GM12872 (cell line): ENCODE results near the gene COMP.

Source experiments
- TF ChIP-seq, protein P1 (sequence below): IDR thresholded peaks from 3 replicates; pipeline ENCODE4 v1.5.1; 2011; ENCODE audit warnings: low read depth, mild to moderate bottlenecking, low read length, moderate library complexity; ENCODE audit not compliant: insufficient read depth

Gene COMP

GRCh38 chr19:18785179-18786124 lies 5.7 kb downstream of the COMP start:
- TF ChIP-seq, protein P1, sequence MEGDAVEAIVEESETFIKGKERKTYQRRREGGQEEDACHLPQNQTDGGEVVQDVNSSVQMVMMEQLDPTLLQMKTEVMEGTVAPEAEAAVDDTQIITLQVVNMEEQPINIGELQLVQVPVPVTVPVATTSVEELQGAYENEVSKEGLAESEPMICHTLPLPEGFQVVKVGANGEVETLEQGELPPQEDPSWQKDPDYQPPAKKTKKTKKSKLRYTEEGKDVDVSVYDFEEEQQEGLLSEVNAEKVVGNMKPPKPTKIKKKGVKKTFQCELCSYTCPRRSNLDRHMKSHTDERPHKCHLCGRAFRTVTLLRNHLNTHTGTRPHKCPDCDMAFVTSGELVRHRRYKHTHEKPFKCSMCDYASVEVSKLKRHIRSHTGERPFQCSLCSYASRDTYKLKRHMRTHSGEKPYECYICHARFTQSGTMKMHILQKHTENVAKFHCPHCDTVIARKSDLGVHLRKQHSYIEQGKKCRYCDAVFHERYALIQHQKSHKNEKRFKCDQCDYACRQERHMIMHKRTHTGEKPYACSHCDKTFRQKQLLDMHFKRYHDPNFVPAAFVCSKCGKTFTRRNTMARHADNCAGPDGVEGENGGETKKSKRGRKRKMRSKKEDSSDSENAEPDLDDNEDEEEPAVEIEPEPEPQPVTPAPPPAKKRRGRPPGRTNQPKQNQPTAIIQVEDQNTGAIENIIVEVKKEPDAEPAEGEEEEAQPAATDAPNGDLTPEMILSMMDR = no peak

DNA sequence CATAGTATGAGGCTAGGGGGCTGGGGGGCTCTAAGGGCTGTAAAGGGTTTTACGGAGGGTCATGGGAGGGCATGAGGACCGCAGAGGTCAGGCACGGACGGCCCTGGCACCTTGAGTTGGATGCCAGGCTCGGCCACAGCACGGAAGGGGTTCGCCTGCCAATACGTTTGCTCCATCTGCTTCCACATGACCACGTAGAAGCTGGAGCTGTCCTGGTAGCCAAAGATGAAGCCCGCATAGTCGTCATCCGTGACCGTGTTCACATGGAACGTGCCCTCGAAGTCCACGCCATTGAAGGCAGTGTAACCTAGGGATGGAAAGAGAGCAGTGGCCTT lies 6.4 kb downstream of the COMP start:
- TF ChIP-seq, protein P1 = no peak

- TF ChIP-seq, protein P1 = no peak
Observed at GRCh38 chr19:18783958-18784785, 6.9 kb downstream of the COMP start.

DNA sequence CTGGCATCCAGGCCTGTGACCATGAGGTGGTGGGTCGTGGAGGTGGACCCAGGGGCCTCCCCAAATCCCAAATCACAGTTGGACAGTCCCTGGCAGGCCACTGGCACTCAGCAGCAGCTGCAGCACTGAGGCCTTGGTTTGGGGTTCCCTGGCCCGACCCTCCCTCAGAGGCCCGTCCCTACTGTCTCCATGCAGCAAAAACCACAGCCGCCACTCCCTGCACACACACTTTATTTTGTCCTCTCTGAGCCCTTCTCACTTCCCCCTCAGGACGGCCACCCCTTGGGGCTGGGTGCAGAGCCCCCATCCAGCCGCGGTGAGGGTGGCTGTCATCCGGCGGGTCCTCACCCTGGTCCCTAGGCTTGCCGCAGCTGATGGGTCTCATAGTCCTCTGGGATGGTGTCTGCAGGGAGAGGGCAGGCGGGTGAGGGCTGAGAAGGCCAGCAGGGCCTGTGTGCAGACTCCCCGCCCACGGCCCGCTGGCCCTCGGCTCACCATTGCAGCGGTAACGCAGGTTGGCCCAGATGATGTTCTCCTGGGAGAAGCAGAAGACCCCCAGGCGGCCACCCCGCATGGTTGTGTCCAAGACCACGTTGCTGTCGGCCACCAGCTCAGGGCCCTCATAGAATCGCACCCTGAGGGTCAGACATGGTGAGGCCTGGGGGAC lies 8.4 kb downstream of the COMP start:
- TF ChIP-seq, protein P1 = no peak

DNA sequence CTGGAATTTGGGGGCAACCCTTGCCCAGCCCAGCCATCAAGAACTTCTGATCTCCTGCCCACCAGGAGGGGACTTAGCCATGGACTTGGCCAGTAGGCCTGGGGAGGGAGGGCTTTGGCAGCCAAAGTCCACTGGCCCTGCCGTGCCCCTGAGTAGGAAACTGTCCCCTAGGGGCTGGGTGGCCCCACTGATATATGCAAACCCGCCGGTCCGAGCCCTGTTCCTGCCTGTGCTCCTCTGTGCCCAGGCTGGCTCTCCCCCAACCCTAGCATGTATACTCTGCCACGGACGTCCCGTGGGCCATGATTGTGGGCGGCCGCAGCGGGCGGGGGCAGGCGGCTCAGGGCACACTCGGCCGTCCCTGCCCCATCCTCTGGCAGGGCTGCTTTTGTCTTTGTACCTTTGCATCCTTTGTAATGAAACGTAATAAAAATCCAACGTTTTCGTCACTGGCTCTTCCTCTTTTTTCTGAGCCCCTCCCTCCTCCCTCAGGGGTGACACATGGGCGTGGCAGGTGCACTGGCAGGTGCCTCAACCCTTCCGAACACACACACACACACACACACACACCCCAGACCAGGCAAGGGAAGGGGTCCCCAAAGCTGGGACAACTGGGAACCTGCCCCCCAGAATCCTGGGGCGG lies 9.1 kb downstream of the COMP start:
- TF ChIP-seq, protein P1 = no peak

GRCh38 chr19:18781047-18781600 lies 10.0 kb downstream of the COMP start:
- TF ChIP-seq, protein P1 = no peak
